ENCODE measurements around the gene KRT85. TPM values are rescaled to one million over a fixed set of nuclear protein-coding genes. Genes with fewer than 3 reads are reported as not detected.

Gene KRT85
- total RNA-seq, 2 donors from 2014 or later = not detected

DNA sequence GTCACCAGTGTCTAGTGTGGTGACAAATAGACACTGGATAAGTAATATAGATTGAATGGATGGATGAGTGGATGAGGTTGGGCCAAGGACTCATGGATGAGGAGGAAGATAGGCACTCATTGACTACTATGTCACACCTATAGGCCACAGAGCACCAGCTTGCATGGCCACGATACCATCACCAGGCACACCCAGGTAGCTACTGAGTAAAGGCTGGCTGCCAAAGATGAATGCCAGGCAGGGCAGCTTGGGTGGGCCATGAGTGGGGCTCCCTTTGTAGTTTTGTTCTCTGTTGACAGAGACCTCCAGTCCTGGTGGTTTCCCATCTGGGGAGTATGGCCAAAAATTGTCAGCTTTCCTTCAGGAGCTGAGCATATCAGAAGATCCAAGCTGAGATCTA lies 34.9 kb downstream of the KRT85 start:
- Histone ChIP-seq H3K9me3 (no peaks in the 10 kb centered on the region), H3K27me3 (no peaks in the 10 kb centered on the region), H3K36me3 (replicated peaks in 1 of 2; ENCODE audit: insufficient read depth in 1 of 2, low read depth in 2 of 2) (no peaks in the 10 kb centered on the region), H3K4me1 (peaks cover 10% of the 10 kb centered on the region), H3K27ac (no peak overlapping the region), H3K4me3 (no peak overlapping the region)
- intact Hi-C loops (cut with DNase I) = no loop called here
- DNase-seq (no peak), ATAC-seq (no peak)
- no peak for TF ChIP-seq CTCF (IDR thresholded peaks at IDR 0.05)
- TF ChIP-seq POLR2A (IDR thresholded peaks at IDR 0.05) = no peak
- 100% methylated on average over 1 of the region's 1 CpG for WGBS, 2 donors

- ATAC-seq = no peak
- Histone ChIP-seq H3K4me1 (peaks cover 10% of the 10 kb centered on the region), H3K9me3 (no peaks in the 10 kb centered on the region), H3K27me3 (no peaks in the 10 kb centered on the region), H3K27ac (no peak overlapping the region), H3K36me3 (replicated peaks in 1 of 2; ENCODE audit: insufficient read depth in 1 of 2, low read depth in 2 of 2) (no peaks in the 10 kb centered on the region), H3K4me3 (no peak overlapping the region)
- whole genome bisulfite sequencing, 2 donors = 79 to 84% methylated on average over 3 of the region's 3 CpGs
- no peak for DNase-seq
- TF ChIP-seq POLR2A (IDR thresholded peaks at IDR 0.05) (no peak), CTCF (IDR thresholded peaks at IDR 0.05) (no peak)
- intact Hi-C loops (cut with DNase I) = no loop called here
These were observed 35.4 kb downstream of the KRT85 start for GRCh38 chr12:52331833-52332232.

DNA sequence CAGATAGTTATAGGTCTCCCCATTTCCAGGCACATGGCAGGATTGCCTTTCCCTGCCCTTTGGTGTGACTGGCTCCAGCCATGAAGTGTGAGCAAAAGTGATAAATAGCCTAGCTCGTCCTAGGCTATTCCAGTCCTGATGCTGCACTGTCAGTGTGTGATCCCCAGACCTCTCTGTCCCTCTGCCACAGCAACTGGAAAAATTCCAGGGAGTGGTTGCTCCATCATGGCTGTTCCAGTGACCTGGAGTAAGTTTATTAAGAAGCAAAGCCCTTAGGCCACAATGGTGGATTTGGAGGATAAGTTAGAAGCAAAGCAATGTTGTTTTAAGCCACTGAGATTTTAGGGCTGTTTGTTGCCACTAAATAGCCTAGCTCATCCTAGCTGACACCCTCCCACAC lies 36.2 kb downstream of the KRT85 start:
- Histone ChIP-seq H3K27ac (no peak overlapping the region), H3K36me3 (replicated peaks in 1 of 2; ENCODE audit: insufficient read depth in 1 of 2, low read depth in 2 of 2) (no peaks in the 10 kb centered on the region), H3K4me3 (no peak overlapping the region), H3K9me3 (no peaks in the 10 kb centered on the region), H3K27me3 (no peaks in the 10 kb centered on the region), H3K4me1 (peaks cover 10% of the 10 kb centered on the region)
- WGBS, 2 donors = 85% methylated on average over 1 of the region's 1 CpG; no CpG with 5 or more reads in 1 of the 2 donors
- DNase-seq (no peak), ATAC-seq (no peak)
- intact Hi-C loops (cut with DNase I) = no loop called here
- no peak for TF ChIP-seq POLR2A (IDR thresholded peaks at IDR 0.05)

GRCh38 chr12:52327830-52328500 lies 39.3 kb downstream of the KRT85 start:
- TF ChIP-seq POLR2A (IDR thresholded peaks at IDR 0.05) (no peak), CTCF (IDR thresholded peaks at IDR 0.05) (no peak)
- 46 to 55% methylated on average over 10 of the region's 10 CpGs for WGBS, 2 donors
- no peaks in the 10 kb centered on the region for H3K9me3 ChIP-seq
- no peak overlapping the region for H3K27ac ChIP-seq
- no peaks in the 10 kb centered on the region for H3K27me3 ChIP-seq
- H3K4me1 ChIP-seq = peaks cover 5% of the 10 kb centered on the region
- H3K4me3 ChIP-seq = no peak overlapping the region
- DNase-seq (no peak), ATAC-seq (no peak)
- no peaks in the 10 kb centered on the region for H3K36me3 ChIP-seq (replicated peaks in 1 of 2; ENCODE audit: insufficient read depth in 1 of 2, low read depth in 2 of 2)
- intact Hi-C loops (cut with DNase I) = no loop called here

GRCh38 chr12:52327052-52327829 lies 40.0 kb downstream of the KRT85 start:
- ATAC-seq = peak; percentile 99
- Histone ChIP-seq H3K36me3 (replicated peaks in 1 of 2; ENCODE audit: insufficient read depth in 1 of 2, low read depth in 2 of 2) (no peaks in the 10 kb centered on the region), H3K9me3 (no peaks in the 10 kb centered on the region), H3K4me1 (peaks cover 5% of the 10 kb centered on the region), H3K27ac (no peak overlapping the region), H3K4me3 (no peak overlapping the region), H3K27me3 (no peaks in the 10 kb centered on the region)
- no peak for TF ChIP-seq POLR2A (IDR thresholded peaks at IDR 0.05)
- TF ChIP-seq CTCF (IDR thresholded peaks at IDR 0.05) = peak; percentile 80 to 98 (median 98)
- intact Hi-C loops (cut with DNase I) = no loop called here
- DNase-seq = peak; percentile 90 to 95 (median 93)
- 27 to 34% methylated on average over 11 of the region's 11 CpGs for WGBS, 2 donors
